ENCODE data around the gene ITGB4. TPM values are rescaled to one million over a fixed set of nuclear protein-coding genes. Genes with fewer than 3 reads are reported as not detected.
A peak's percentile ranks its signal among the peaks of the same experiment; 100 is the strongest.

Gene ITGB4
- polyA plus RNA-seq, 12 donors: 3.3 to 55.7 (median 5.9) TPM; not detected in 1

- DNase-seq: peak; percentile 31
Observed at GRCh38 chr17:75695830-75696271, 25.4 kb upstream of the ITGB4 start.

DNA sequence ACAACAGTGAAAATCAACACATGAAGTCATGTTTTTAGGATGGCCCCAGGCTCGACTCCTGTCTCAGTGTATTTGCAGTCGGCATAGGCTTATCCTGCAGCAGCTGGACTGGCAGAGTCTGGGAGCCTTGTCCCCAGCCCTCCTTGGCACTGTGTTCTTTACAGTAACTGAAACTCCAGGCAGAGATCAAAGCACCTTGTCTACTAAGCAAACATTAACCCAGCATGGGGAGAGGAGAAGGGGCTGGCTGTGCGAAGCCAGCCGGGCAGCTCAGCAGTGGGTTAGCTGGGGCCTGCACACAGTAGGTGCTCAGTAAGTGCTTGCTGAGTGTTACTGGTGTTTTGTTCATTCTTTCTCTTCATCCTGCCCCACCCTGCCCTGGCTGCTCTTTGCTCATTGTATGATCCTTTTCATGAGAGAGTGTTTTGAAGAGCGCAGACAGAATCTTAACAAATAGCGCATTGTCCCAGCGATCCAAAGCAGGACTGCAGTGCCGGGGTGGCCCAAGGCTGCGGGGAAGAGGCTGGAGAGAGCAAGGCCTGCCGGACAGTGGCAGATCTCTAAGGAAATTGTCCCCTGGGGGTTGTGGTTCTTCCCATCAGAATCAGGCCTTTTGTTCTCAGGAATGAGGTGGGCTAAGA lies 23.5 kb upstream of the ITGB4 start:
- no peak for DNase-seq

- DNase-seq: no peak
Observed at GRCh38 chr17:75698659-75699058, 22.6 kb upstream of the ITGB4 start.

DNA sequence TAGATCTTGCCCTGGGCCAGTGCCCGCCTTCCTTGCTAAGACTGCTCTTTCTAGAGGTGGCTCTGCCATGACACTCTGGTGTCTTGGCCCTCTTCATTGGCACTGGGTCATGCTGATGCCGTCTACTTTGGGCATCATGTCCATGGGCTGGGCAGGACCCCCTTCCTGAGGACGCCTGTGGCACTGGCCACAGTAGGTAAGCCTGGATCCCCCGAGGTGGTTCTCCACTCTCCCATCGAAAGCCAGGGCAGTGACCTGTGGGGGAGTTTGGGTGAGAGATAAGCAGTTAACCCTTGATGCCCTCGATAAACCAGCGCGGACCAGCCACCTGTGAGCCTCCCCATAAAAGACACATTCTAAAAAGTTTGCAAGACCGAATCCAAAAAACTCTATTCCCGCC lies 20.0 kb upstream of the ITGB4 start:
- no peak for DNase-seq

DNA sequence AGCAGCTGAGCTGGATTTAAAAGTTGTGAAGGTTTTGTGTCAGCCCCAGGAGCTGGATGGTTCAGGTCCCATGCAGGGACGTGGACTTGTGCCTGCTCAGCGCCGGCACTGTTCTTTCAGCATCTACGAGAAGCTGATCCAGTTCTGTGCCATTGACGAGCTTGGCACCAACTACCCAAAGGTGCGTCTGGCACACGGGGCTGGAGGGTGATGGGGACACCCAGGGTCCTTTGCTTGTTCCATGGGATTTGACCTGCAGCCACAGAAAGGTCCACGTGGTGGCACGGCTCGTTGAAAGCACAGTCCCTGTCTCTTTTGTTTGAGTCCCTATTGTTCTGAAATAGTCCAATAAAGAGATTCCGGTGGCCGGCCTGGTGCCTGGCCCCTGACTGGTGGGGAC lies 18.1 kb upstream of the ITGB4 start:
- DNase-seq: no peak

- no peak for DNase-seq
Observed at GRCh38 chr17:75703591-75703990, 17.7 kb upstream of the ITGB4 start.

GRCh38 chr17:75704963-75705875 lies 16.0 kb upstream of the ITGB4 start:
- no peak for DNase-seq

GRCh38 chr17:75706042-75706728 lies 15.1 kb upstream of the ITGB4 start:
- DNase-seq: no peak

GRCh38 chr17:75707079-75707571 lies 14.1 kb upstream of the ITGB4 start:
- no peak for DNase-seq

DNA sequence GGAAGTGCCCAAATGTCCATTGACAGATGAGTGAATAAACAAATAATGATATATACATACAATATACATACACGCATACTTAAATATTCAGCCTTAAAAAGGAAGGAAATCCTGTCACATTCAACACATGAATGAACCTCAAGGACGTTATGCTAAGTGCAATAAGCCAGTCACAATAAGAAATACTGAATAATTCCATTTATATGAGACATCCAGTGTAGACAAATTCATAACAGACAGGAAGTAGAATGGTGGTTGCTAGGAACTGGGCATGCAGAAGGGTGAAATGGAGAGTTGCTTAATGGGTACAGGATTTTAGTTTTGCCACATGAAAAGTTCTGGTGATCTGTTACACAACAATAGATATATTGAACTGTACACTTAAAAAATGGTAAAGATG lies 8.8 kb upstream of the ITGB4 start:
- no peak for DNase-seq

DNA sequence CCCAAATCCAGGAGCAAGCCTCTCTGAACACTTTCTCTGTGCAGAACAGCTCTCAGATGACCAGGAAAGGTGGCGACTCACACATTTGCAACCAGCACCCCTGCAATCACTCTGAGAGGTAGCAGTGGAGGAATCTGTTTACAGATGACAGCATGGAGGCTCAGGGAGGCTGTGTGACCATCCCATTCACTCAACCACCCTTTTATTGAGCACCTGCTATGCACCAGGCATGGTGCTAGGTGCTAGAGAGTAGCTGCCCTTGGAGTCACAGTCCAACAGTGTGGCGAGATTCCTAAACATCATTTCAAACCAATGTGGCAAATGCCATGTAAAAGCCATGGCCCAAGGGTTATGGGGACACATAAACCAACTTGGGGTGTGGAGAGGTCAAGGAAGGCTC lies 1.5 kb upstream of the ITGB4 start:
- DNase-seq: no peak

DNA sequence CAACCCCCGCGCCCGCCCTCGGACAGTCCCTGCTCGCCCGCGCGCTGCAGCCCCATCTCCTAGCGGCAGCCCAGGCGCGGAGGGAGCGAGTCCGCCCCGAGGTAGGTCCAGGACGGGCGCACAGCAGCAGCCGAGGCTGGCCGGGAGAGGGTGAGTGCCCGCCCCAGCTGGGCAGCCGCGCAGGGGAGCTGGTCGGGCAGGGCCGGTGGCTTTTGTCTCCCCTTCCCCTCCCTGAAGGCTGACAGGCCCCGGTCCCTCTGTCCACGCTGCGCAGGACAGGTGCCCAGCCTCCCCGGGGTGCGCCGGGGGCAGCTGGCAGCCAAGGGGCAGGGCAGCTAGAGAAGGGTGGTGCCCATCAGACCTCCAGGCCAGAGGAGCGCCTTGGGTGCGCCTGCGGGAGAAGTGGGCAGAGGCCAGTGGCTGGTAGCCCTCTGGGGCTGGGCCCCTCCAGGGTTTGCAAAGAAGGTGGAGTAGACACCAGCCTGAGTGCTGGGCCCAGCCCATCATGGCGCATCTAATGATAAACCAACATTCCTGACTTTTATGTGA lies 278 bp downstream of the ITGB4 start:
- DNase-seq: no peak

- no peak for DNase-seq
Observed at GRCh38 chr17:75722076-75722475, 817 bp downstream of the ITGB4 start.

DNA sequence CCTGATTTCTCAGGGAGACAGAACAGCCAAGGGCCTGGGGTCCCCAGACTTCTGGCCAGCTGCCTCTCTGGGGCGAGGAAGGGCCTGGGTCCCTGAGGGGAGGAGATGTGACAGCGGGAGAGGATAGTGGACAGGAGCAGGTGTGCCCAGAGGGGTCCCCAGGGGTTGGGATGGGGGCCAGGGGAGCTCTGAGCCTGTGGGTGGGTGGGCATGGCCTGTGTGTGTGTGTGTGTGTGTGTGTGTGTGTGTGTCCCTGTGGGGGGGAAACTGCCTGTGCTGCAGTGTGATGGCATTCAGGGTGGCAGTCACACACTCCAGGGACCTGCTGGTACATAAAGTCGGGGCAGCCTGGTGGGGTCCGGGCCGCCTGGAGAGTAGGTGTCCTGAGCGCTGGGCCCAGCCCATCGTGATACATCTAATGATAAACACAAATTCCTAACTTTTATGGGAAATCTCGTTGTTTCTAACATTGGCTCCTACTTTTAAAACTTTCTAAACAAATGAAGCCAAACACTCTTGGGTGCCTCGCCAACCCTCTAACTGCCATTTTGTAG lies 1.4 kb downstream of the ITGB4 start:
- DNase-seq: no peak

DNA sequence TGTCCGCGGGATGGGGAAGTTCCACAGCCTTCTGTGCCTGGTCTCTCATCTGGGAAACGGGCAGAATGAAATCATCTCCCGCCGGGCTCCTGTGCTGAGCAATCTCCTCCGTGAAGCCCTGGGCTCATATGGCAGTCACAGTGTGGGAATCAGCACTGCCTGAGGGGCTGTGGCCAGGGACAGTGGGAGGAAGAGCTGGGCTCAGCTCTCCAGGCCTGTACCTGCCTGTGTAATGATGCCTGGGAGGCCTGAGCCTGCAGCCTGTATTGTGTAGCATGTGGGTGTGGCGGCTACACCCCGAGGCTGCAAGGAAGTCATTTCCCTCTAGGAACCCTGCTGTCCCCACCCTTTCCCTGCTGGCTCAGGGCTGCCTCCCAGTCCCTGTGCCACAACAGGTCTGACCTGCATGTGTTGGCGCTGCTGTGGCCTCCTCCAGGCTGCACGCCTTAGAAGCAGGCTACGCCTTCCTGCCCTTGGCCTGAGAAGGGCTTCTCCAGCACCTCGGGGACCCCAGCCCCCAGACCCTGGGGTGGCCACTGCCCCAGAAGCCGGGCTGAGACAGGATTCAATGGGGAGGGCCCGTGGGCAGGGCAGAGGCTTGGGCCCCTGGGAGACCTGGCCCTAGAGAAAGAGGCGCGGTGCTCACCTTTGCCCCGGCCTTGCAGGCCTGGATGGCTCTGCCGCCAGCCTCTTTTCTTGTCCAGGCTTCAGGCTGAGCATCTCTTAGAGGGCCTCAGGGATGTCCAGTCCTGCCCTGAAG lies 2.1 kb downstream of the ITGB4 start:
- no peak for DNase-seq

- DNase-seq: no peak
Observed at GRCh38 chr17:75724016-75725003, 3.1 kb downstream of the ITGB4 start.

GRCh38 chr17:75725504-75725903 lies 4.2 kb downstream of the ITGB4 start:
- DNase-seq: no peak

- no peak for DNase-seq
Observed at GRCh38 chr17:75727391-75727790, 6.1 kb downstream of the ITGB4 start.

DNA sequence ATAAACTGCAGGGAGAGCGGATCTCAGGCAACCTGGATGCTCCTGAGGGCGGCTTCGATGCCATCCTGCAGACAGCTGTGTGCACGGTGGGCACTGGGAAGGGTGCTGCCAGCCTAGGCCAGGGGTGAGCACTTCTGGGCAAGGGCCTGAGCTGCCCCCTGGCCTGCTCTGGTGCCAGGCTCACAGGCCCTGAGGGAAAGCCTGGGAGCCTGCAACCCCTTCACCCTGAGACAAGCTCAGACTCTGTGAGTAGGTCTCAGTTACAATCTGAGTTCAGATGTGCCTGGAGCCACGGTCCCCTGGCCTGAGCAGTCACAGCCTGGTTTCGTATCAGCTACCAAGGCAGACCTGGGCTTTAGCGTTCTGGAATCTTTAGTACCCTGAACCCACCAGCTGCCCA lies 8.1 kb downstream of the ITGB4 start:
- no peak for DNase-seq

DNA sequence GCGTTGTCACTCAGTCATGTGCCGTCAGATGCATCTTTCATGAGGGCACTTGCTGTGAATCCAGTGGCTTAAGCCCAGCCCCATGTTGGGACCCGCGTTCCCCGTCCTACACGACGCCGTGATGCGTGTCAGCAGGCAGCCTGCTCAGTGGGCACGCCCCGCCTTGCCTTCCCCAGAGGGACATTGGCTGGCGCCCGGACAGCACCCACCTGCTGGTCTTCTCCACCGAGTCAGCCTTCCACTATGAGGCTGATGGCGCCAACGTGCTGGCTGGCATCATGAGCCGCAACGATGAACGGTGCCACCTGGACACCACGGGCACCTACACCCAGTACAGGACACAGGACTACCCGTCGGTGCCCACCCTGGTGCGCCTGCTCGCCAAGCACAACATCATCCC lies 8.8 kb downstream of the ITGB4 start:
- no peak for DNase-seq
